HG02763 (cell line): ENCODE data around the gene TRIM40.

Experiments used
- ATAC-seq: cut with Tn5 transposase; IDR thresholded peaks from one replicate; pipeline ENCODE4 v1.9.1; 2021; ENCODE audit warnings: mild to moderate bottlenecking, moderate library complexity; ENCODE audit not compliant: unreplicated experiment

Gene TRIM40

GRCh38 chr6:30194797-30195690 is 59.1 kb downstream of the TRIM40 start:
- no peak for ATAC-seq

GRCh38 chr6:30195951-30196350 is 60.0 kb downstream of the TRIM40 start:
- ATAC-seq, result no peak

- no peak for ATAC-seq
Measured at GRCh38 chr6:30196376-30196775, 60.4 kb downstream of the TRIM40 start.
